NCI-H2227 (cell line): ENCODE data around the gene CLEC18C.
"Not testable (repeated sequence)": the region's sequence is repeated elsewhere in the genome, so short reads cannot be mapped to it uniquely, and the experiment has no call there.

Source experiments
- DNase-seq: peaks from one replicate; lab custom pipeline; 2025; ENCODE audit not compliant: unreplicated experiment; lab: John Stamatoyannopoulos, UW

The CLEC18C gene

DNA sequence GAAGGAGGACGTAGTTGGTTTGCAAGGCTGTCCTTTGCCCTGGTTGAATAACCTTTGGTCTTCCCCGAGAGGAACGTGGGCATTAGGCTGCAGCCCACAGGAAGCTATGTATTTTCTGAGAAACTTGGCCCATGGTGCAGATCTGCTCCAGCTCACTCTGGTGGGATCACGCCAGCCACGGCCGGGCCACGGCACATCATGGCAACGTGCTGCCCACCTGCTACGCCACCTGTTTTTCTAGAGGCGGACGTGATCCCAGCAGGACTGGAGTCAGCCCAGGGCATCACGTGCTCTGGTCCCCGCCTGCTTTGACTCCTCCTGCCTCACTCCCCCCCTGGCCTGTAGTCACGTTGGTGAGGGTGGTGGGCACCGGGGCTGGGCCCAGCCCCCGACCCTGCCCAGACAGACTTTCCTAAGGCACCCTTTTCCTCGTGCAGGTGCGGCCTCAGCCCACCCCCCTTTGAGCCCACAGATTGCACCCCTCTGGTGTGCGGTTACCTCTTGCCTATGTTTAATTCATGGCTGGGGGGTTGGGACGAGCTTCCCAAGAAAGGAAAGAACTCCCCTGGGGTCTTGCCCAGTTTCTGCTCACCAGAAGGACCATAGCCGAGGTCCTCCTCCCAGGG is at the start of gene CLEC18C:
TSS of gene CLEC18C (plus strand) at position 576 of the 626 bp plus-strand sequence. CDS start 492 bp downstream, outside the sequence.
- DNase-seq, result not testable (repeated sequence)

DNA sequence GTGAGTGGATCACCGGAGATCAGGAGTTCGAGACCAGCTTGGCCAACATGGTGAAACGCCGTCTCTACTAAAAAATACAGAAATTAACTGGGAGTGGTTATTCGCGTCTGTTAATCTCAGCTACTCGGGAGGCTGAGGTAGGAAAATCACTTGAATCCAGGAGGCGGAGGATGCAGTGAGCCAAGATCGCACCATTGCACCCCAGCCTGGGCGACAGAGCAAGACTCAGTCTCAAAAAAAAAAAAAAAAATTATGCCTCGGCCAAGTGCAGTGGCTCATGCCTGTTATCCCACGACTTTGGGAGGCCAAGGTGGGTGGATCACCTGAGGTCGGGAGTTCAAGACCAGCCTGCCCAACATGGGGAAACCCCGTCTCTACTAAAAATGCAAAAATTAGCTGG is 49.8 kb upstream of the CLEC18C start:
- not testable (repeated sequence) for DNase-seq

DNA sequence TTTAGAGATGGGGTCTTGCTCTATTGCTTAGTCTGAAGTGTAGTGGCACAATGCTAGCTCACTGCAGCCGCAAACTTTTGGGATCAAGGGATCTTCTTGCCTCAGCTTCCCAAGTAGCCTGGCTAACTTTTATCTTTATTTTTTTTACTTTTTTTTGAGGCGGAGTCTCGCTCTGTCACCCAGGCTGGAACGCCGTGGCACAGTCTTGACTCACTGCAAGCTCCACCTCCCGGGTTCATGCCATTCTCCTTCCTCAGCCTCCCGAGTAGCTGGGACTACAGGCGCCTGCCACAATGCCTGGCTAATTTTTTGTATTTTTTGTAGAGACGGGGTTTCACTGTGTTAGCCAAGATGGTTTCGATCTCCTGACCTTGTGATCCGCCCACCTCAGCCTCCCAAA is 47.4 kb upstream of the CLEC18C start:
- DNase-seq, result not testable (repeated sequence)

DNA sequence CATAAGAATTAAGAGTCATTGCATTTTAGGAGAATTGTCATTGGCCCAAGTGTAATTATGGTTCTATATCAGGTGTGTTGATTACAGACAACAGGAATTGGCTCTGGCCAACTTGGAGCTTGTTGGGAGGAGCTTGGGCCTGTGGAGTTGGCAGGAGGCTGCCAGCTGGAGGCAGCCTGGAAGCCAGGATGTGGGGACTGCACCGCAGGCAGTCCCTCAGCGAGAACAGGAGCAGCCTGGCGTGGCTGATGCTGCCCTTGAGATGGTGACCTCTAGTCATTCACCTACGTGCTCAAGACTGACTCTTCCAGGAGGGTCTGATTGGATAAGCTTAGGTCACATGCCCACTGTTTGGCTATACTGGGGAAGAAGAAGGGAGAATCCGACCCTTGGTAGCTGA is 45.9 kb upstream of the CLEC18C start:
- not testable (repeated sequence) for DNase-seq

DNA sequence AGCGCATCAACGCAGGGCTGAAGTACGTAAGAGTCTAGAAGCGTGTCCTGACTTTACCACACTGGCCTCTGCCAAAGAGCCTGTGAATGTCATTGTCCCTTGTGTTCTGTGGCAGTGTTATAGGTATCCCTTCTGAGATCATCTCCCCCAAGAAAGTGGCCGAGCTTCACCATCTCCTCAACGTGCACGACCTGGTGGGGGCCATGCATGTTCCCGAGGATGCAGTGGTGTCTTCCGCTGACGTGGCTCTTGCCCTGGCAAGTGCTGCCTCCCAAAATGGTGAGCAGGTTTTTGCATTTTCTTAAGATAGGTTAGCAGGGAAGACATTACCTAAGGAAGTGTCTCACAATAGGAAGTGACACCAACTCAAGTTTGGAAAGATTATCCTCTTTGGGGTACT is 44.7 kb upstream of the CLEC18C start:
- DNase-seq, result not testable (repeated sequence)

DNA sequence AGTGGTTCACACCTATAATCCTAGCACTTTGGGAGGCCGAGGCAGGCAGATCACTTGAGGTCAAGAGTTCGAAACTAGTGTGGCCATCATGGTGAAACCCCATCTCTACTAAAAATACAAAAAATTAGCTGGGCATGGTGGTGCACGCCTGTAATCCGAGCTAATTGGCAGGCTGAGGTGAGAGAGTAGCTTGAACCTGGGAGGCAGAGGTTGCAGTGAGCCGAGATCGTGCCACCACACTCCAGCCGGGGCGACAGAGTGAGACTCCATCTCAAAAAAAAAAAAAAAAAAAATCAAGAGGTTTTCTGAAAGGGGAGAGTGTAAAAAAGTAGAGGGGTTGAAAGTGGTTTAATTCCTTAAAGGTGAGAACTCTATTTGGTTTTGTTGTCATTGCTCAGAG is 37.8 kb upstream of the CLEC18C start:
- not testable (repeated sequence) for DNase-seq

DNA sequence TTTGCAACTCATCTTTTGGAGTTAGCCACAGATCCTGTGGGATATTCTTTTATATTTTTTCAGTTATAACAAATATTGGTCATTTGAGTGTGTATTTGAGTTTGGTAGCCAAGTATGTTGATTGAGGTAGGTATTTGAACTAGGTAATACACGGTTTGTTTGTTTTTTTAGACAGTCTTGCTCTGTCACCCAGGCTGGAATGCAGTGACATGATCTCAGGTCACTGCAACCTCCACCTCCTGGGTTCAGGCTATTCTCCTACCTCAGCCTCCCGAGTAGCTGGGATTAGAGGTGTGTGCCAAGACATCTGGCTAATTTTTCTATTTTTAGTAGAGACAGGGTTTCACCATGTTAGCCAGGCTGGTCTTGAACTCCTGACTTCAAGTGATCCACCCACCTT is 37.0 kb upstream of the CLEC18C start:
- DNase-seq, result not testable (repeated sequence)

DNA sequence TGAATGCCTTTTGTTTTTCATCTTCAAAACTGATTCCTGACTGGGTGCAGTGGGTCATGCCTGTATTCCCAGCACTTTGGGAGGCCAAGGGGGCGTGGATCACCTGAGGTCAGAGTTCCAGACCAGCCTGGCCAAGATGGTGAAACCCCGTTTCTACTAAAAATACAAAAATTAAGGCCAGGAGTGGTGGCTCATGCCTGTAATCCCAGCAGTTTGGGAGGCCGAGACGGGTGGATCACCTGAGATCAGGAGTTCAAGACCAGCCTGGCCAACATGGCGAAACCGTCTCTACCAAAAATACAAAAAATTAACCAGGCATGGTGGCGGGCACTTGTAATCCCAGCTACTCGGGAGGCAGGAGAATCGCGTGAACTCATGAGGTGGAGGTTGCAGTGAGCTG is 30.8 kb upstream of the CLEC18C start:
- not testable (repeated sequence) for DNase-seq

DNA sequence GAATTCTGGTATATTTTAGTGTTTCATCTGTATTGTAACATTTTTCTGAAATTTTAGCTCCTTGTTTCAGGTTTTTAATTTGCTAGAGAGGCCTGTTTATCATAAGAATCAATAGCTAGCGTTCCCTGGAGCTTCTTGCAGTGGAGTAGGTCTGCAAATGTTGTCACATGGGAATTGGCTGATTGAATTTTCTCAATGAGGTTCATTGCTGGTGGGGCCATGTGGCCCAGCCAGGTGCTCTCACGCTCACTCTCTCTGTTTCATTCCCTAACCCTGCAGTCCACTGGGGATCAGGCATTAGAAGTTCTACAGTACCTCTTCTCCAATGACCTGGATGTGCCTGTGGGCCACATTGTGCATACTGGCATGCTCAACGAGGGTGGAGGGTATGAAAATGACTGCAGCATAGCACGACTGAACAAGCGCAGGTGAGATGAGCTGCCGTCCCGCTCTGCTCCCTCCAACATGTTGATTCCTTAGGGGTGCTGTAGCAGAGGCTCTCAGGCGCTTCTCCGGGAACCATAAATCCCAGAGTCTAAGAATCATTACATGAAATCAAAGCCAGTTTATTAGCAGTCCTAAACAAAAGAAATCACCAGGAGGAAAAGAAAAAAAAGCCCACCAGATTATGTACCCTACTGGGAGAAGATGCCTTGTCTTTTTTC is 30.2 kb upstream of the CLEC18C start:
- DNase-seq, result not testable (repeated sequence)

DNA sequence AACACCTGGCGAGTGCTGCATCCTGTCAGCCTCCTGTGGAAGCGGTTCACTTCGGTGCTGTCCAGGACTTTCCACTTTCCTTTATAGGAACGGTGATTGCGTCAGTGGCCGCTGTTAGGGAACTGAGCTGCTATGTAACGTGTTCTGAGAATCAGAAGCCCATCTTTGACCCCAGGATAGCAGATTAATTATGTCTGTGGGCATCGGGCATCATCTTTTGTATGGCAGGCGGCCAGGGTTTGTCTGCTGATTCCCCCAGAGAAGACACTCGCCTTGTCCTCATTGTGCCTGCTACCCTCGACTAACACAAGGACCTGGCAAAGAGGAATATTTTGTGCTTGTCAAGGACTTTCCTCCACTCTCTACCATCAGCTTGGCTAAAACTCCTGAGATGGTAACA is 25.7 kb upstream of the CLEC18C start:
- not testable (repeated sequence) for DNase-seq

DNA sequence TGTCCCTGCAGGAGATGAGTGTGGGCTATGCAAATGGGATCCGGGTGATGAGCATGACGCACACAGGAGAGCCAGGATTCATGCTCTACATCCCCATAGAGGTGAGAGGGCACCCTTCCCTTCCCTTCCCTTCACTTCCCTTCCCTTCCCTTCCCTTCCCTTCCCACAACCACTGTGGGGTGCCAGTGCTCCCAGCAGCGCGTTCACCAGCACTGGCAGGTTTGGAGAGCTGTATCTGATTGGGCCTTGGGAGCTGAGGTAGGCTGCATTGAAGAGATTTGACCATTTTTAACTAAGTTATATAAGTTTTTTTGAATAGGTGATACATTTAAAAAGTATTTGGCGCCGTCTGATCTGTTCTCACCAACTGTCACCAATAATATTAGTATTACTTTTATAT is 25.1 kb upstream of the CLEC18C start:
- DNase-seq, result not testable (repeated sequence)

DNA sequence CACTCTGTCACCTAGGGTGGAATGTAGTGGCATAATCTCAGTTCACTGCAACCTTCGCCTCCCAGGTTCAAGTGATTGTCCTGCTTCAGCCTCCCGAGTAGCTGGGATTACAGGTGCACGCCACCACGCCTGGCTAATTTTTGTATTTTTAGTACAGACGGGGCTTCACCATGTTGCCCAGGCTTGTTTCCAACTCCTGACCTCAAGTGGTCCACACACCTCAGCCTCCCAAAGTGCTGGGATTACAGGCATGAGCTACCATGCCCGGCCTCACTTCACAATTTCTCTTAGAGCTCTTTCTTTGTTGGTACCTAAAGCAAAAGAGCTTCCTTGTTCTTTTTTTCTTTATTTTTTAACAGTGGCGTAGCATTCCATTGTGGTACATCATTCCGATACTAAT is 24.3 kb upstream of the CLEC18C start:
- not testable (repeated sequence) for DNase-seq

DNA sequence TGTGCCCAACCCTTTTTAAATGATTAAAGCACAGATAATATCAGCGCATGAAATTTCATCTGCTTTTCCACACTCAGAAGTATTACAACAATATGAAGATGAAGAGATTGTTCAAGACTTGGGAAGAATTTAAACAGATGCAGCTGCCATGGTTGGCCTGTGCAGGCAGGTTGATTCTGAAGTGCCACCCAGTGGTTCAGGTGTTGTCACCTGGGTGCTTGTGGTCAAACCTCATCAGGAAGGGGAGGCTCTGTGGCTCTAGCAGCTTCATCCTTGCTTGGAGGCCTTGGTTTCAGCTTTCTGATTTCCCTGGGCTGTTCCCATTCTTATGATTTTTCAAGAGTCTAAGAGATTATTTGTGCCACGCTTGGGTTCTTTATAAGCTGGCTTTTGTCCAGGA is 22.2 kb upstream of the CLEC18C start:
- DNase-seq, result no peak

DNA sequence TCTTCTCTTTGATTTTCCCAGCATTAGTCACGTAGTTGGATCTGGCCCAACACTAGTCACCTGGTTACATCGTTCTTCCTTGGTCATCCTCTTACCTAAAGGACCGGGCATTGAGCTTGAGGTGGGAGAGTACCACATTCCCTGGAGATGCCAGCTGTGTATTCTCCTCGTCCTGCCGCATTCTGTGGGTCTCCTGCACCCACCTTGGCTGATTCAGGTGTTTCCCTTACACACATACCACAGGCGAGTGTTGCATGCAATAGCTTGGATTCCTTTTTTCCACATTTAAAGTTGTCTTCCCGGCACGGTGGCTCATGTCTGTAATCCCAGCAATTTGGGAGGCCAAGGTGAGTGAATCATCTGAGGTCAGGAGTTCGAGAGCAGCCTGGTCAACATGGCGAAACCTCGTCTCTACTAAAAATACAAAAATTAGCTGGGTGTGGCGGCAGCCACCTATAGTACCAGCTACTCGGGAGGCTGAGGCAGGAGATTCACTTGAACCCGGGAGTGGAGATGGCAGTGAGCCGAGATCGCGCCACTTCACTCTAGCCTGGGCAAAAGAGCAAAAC is 21.6 kb upstream of the CLEC18C start:
- no peak for DNase-seq

DNA sequence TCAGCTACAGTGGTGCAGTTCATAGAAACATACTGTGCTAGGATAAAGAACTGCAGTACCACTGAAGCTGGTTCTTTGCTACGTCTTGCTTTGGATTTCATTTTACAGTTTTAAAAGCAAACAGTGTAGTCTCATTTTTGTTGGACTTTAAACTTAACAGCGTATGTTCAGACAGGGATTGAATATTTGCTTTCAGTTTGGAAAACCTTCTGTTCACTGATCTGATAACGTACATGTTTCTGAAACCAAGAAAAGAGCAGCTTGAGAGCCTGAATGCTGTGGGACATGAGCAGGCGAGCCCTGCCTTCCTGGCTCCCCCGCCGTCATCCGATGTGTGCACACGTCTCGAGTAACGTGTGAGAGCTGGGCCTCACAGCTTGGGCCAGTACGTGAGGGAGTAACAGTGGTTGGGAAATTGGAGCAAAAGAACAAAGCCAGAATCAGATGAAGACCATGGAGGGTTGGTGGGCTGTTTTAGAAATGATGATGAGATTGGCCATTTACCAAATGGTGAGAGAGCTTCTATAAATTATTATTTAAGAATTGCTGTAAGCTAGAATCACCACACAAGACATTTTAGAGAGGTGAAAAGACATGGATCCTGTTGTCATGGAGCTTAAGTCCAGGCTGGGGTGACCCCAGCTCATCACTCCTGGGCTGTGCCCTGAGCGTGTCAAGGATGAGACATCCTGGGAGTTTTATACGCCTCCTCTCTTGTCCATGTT is 20.8 kb upstream of the CLEC18C start:
- DNase-seq, result no peak

DNA sequence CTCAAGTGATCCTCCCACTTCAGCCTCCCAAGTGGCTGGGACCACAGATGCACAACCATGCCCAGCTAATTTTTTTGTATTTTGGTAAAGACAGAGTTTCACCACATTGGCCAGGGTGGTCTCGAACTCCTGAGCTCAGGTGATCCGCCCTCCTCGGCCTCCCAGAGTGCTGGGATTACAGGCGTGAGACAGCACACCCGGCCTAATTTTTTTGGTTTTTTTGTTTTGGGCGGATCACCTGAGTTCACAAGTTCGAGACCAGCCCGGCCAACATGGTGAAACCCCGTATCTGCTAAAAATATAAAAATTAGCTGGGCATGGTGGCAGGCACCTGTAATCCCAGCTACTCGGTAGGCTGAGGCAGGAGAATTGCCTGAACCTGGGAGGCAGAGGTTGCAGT is 18.9 kb upstream of the CLEC18C start:
- DNase-seq, result not testable (repeated sequence)

DNA sequence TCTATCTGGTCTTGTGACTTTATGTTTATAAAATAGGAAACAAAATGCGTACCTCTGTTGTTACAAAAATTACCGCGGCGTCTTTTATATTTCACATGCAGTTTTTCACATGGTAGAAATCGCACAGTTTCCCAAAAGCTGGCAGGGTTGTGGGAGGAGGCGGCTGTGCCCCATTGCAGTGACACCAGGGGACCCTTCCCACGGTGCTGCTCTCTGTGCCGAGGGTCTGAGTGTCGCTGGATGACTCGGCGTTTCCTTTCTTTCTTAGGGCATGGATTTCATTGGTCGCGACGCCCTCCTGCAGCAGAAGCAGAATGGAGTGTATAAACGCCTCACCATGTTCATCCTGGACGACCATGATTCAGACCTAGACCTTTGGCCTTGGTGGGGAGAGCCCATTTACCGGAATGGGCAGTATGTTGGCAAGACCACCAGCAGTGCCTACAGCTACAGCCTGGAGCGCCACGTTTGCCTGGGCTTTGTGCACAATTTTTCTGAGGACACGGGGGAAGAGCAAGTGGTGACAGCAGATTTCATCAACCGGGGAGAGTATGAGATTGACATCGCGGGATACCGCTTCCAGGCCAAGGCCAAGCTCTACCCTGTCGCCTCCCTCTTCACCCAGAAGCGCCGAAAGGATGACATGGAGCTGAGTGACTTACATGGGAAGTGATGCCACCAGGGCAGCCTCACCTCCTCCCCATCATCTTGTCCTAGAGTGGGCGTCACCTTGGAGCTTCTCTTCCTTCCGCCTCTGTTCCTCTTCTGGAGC is 17.2 kb upstream of the CLEC18C start:
- DNase-seq, result no peak

DNA sequence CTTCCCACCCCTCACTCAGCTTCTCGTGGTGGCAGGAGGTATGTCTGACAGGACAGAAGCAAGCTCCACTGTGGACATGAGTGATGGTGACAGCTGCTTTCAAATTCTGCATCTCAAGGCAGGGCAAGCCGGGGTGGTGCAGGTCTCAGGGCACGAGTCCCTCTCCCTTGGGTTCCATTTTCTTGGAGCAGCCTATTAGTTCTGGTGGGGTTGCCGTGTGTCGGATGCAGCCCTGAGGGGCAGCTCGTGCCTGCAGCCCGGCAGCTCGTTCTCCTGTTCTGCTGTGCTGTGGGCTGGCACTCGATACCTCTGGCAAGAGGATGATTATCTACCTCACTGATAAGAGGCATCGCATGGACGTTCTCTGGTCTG is 16.5 kb upstream of the CLEC18C start:
- DNase-seq, result no peak

DNA sequence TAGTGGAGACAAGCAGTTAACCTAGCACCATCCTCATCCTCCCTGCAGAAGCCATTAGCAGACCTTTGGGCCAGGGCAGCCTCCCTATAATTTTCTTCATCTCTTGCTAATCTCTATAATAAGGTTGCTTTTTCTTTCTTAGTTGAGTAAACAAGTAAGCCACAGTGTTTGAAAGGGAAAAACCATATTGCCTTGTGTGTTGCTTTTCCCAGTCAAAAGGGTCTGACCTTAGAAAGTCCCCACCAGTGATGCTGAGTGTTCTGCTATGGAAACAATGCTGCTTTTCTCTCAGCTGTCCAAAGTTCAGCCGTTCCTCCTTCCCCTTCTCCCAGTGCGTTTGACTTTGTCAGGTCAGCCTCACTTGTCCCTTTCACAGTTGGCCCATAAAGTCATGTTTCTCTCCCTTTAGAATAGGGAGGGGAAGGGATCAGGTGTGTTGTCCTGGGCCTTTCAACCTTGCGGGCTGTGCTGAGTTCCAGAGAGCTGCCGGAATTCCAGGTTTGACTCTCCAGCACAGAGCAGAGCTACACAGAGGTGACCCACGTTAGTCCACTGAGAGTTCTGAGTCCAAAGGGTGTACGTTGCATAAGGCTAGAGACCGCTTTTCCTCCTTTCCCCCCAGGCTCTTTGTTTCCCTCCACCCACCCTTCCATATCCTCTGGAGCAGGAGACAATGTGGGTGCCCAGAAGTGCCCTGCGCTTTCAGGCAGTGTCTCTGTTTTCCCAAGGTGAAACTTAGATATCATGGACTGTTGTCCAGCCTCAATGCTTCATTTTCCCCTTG is 15.9 kb upstream of the CLEC18C start:
- no peak for DNase-seq

DNA sequence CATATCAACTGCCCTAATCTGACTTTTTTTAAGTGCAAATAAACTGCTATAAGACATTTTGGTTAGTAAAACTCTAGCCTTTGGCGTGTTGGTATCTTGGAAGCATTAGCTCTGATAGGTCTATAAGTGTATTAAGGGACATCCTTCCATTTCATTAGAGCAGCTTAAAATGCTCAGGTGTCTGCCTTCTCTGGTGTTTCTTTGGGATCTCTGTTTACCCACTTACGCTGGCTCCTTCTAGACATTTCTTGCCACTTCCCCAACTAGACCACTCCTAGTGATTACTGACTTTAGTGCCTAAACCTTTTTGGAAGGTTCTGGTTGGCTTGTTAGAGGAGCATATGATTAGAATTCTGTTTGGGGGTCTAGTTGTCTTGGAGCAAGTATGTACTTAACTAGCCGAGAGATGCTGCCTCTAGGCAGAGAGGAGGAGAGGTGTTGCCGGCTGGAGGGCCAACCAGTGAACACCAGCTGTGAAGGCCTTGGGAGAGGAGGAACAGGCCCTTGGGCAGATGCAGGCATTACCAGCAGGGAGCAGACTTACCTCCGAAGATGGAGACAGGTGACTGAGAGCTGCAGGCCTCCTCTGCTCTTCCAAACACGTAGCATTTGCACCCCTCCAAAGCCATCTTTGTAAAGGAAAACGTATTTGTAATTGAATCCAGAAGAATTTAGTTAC is 15.2 kb upstream of the CLEC18C start:
- DNase-seq, result no peak
